RPMI8226 (cell line): ENCODE data around the gene GAL.
A peak's percentile ranks its signal among the peaks of the same experiment; 100 is the strongest.

Experiments used
- DNase-seq: peaks from one replicate; pipeline ENCODE4 v3.0.0-alpha.2; 2015

The GAL gene

GRCh38 chr11:68659158-68659921 lies 25.0 kb upstream of the GAL start:
- peak; percentile 93 for DNase-seq

DNA sequence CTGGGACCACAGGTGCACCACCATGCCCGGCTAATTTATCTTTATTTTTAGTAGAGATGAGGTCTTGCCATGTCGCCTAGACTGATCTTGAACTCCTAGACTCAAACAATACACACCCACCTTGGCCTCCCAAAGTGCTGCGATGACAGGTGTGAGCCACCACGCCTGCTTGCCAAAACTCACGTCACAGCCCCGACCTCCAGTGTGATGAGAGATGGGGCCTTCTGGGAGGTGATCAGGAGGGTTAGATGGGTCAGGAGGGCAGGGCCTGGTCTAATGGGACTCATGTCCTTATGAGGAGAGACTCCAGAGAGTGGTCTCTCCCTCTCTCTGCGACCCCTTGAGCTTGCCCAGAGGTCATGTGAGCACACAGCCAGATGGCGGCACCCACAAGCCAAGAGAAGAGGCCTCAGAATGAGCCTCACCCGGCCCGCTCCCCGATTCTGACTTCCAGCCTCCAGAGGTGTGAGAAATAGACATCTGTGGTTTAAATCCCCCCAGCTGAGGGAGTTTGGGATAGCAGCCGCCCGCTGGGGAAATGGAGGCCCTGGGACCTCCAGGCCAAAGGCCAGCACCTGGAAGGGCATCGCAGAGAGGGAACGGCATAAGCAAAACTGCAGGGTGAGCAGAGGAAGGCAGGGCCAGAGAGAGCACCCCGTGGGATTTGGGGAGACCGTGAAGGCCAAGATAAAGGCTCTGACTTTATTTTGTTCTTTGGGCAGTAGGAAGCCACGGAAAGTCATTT lies 24.1 kb upstream of the GAL start:
- DNase-seq: no peak

DNA sequence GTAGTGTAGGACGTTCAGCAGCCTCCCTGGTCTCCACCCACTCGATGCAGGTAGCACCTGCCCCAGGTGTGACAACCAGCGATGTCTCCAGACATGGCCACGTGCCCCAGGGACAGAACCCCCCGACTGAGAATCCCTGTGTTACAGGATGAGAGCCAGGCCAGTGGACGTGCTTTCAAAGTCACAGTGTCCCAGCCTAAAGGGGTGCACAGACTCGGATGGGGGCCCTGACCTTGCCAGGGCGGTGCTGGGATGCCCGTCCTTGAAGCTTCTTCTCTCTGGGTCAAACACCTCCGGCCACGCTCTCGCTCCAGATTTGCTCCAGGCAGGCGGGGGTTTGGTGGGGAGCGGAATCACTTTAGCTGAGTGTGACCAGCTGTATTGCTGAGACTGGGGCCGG lies 23.3 kb upstream of the GAL start:
- no peak for DNase-seq

GRCh38 chr11:68661697-68662603 lies 22.4 kb upstream of the GAL start:
- DNase-seq: no peak

DNA sequence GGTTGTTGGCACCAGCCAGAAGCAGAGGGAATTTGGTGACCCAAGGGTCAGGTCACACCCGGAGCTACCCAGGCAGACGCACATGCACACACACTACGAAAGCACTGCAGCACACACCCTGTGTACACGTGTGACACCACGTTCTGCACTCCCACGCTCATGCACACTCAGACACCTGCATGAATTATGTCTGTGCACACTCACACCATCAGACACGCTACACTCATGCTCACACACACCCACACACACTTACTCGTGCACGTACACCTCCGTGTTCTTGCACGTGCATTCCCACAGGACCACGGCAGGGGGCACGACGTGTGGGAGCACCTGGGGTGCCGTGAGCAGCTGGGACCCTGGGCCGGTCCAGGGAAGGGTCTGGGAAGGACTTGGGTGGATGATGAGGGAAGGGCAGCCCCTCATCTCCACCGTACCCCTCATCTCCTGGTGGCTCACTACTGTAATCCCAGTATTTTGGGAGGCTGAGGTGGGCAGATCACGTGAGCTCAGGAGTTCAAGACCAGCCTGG lies 20.8 kb upstream of the GAL start:
- DNase-seq: no peak

DNA sequence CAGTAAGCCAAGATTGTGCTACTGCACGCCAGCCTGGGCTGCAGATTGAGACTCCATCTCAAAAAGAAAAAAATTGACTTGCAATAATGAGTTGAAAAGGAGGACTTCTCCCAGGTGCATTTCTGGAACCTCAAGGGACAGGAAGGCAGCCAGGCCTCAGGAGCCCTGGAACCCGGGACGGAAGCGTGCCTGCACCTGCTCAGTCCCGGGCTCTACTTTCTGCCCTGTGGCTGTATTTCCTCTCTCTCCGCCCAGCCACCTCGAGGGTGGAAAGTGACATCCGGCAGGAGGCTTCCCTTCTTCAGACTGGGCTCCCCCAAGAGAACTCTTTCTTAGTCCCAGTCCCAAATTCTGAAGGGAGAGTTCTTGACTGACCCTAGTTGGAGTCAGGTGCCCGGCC lies 20.2 kb upstream of the GAL start:
- no peak for DNase-seq

GRCh38 chr11:68664906-68665305 lies 19.4 kb upstream of the GAL start:
- no peak for DNase-seq

DNA sequence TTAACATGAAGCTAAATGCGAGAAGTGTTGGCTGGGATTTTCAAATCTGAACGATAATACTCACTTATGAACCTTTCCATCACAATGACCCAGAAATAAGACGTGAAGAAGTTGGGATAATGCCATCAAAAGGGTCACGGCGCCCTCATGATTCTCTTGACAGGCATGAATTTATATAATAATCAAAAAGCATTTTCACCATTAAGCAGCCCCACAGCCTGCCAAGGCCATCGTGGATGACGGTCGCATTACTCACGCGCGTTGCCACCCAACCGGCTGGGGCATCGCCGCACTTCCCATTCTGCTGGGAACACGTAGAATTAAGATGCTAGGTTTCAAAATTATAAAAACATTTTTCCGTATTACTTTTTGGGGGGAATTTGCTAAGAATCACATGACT lies 18.9 kb upstream of the GAL start:
- DNase-seq: no peak

DNA sequence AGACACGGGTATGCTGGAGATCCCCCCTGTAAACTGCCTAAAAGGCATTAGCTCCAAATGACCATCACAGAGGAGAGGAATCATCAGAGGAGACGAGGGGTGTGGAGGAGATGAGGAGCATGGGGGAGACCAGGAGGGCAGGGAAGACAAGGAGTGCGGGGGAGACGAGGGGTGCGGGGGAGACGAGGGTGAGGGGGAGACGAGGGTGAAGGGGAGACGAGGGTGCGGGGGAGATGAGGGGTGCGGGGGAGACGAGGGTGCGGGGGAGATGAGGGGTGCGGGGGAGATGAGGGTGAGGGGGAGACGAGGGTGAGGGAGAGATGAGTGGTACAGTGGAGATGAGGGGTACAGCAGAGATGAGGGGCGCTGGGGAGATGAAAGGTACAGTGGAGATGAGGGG lies 17.5 kb upstream of the GAL start:
- DNase-seq: no peak

- DNase-seq: no peak
Observed at GRCh38 chr11:68667511-68668500, 16.5 kb upstream of the GAL start.

GRCh38 chr11:68669301-68670090 lies 14.8 kb upstream of the GAL start:
- peak; percentile 44 for DNase-seq

DNA sequence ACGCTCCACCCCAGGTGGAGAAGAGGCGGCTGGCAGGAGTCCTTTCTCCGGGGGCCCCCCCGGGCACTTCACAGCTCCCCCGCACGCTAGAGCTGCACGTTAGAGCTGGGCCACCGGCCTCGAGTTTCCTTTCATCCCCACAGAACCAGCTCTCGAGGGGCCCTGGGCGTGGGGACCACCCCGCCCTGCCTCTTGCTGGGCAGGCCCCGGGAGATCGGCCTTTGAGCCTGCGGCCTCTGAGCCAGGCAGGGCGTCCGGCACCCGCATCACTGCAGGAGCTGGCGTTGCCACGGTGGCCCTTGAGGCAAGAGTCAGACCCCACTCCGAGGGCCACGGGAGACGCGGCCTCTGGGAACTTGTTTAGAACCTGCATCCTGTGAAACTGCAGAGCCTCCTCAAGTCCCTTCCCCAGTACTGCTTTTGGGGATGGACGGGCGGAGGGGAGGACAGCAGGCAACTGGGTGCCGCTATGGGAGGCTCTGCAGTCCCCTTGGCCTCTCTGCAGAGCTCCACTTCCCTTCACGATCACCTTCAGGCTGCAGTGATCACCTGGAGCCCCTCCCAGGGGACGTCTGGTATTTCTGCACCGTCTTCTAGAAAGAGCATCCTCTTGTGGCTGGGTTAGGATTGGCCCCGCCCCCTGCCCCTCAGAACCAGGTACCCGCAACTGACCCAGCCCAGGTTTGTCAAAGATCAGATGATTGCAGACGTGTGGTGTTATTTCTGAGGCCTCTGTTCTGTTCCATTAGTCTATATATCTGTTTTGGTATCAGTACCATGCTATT lies 13.9 kb upstream of the GAL start:
- DNase-seq: no peak

DNA sequence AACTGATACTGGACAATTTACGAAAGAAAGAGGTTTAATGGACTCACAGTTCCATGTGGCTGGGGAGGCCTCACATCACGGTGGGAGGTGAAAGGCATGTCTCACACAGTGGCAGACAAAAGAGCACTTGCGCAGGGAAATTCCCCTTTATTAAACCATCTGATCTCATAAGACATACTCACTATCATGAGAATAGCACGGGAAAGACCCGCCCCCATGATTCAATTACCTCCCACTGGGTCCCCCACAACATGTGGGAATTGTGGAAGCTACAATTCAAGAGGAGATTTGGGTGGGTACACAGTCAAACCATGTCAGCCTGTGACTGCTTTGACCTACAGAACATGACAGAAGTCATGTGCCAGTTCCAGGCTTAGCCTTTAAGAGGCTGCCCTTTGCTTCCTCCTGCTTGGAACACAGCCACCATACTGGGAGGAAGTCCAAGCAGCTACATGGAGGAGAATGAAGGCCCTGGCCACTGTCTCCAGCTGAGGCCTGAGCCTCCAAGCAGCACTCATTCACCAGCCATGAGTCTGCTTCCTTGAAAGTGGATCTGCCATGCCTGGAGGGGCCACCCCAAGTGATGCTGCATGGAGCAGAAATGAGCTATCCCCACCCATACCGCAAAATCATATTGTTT lies 10.9 kb upstream of the GAL start:
- DNase-seq: no peak

DNA sequence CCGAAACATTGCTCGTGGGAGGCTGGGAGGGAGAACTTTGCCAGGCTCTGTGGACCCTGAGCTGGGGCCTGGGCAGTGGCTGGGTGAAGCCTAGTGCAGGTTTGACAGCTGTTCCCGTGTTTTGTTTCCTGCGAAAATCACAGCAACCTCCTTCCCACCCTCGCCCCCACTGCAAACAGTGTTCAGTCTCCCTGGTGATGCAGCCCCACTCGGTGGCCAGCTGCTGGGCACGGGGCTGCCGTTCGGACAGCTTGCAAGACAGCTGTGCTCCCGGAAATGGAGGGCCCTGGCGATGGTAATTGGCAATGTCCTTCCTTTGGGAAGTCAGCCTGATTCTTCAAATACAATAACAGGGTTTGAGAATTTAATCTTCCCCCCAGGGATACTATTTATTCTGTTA lies 10.4 kb upstream of the GAL start:
- DNase-seq: no peak

GRCh38 chr11:68674461-68674860 lies 9.9 kb upstream of the GAL start:
- DNase-seq: no peak

- DNase-seq: peak; percentile 46
Observed at GRCh38 chr11:68677432-68677831, 6.9 kb upstream of the GAL start.

DNA sequence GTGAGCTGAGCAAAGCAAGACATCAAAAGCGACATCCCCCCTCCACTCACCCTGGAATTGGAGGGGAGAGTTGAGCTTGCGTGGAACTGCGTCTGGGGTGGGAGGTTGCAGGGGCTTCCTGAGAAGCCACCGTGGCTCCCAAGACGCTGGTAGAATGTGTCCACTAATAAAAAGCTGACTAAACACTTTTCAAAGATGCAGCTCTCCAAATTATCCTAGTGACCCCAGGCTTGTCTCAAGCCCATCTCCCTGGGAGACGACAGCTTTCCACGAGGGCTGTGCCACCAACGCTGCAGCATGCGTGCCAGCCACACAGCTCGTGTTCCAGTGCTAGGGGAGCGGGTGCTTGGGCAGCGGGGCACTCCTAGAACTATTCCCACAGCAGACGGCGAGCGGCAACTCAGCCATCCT lies 6.3 kb upstream of the GAL start:
- DNase-seq: no peak

GRCh38 chr11:68680541-68681231 lies 3.7 kb upstream of the GAL start:
- peak; percentile 59 for DNase-seq

GRCh38 chr11:68682531-68682961 lies 1.8 kb upstream of the GAL start:
- DNase-seq: no peak
